Neuron (in vitro differentiated cells): ENCODE results near the gene LCA5L.
"Not testable (repeated sequence)": the region's sequence is repeated elsewhere in the genome, so short reads cannot be mapped to it uniquely, and the experiment has no call there.

ENCODE experiments used
- H2AFZ ChIP-seq: one replicate; pipeline ENCODE4 v1.6.1; 2013; ENCODE audit warnings: low read depth, mild to moderate bottlenecking, inconsistent platforms, low read length, moderate library complexity
- H3K27me3 ChIP-seq: one replicate; pipeline ENCODE4 v1.6.1; 2013; ENCODE audit warnings: low read length; ENCODE audit not compliant: insufficient read depth
- H3K36me3 ChIP-seq: one replicate; pipeline ENCODE4 v1.6.1; 2013; ENCODE audit warnings: low read length; ENCODE audit not compliant: insufficient read depth
- H3K4me1 ChIP-seq: one replicate; pipeline ENCODE4 v1.6.1; 2013; ENCODE audit warnings: low read length; ENCODE audit not compliant: insufficient read depth
- H3K4me3 ChIP-seq: 2 replicates; pipeline ENCODE4 v1.5.1; 2013; ENCODE audit warnings: mild to moderate bottlenecking, low read length, moderate library complexity
- H3K9me3 ChIP-seq: one replicate; pipeline ENCODE4 v1.6.1; 2013; ENCODE audit warnings: low read length

LCA5L gene

GRCh38 chr21:39377444-39378050 is 68.0 kb downstream of the LCA5L start:
- no peaks in the 10 kb centered on the region for H3K27me3 ChIP-seq
- no peak overlapping the region for H2AFZ ChIP-seq
- peaks cover 17% of the 10 kb centered on the region for H3K4me1 ChIP-seq
- H3K9me3 ChIP-seq, result no peaks in the 10 kb centered on the region
- no peak overlapping the region for H3K4me3 ChIP-seq
- no peaks in the 10 kb centered on the region for H3K36me3 ChIP-seq

GRCh38 chr21:39375446-39375845 is 70.1 kb downstream of the LCA5L start:
- Histone ChIP-seq H3K4me3 (no peak overlapping the region), H3K36me3 (no peaks in the 10 kb centered on the region), H3K9me3 (no peaks in the 10 kb centered on the region), H3K4me1 (peaks cover 8% of the 10 kb centered on the region), H2AFZ (no peak overlapping the region), H3K27me3 (no peaks in the 10 kb centered on the region)

GRCh38 chr21:39374046-39374445 is 71.5 kb downstream of the LCA5L start:
- H3K4me1 ChIP-seq, result peaks cover 6% of the 10 kb centered on the region

GRCh38 chr21:39373634-39374033 is 71.9 kb downstream of the LCA5L start:
- peaks cover 6% of the 10 kb centered on the region for H3K4me1 ChIP-seq
- H3K4me3 ChIP-seq, result no peak overlapping the region
- no peaks in the 10 kb centered on the region for H3K36me3 ChIP-seq
- H2AFZ ChIP-seq, result peak overlapping the region; percentile 90
- H3K9me3 ChIP-seq, result no peaks in the 10 kb centered on the region
- H3K27me3 ChIP-seq, result no peaks in the 10 kb centered on the region

More at GRCh38 chr21:39374046-39374445, 71.5 kb downstream of the LCA5L start:
- no peaks in the 10 kb centered on the region for H3K9me3 ChIP-seq
- peak overlapping the region; percentile 90 for H2AFZ ChIP-seq
- H3K27me3 ChIP-seq, result no peaks in the 10 kb centered on the region
- no peak overlapping the region for H3K4me3 ChIP-seq
- no peaks in the 10 kb centered on the region for H3K36me3 ChIP-seq

- H2AFZ ChIP-seq, H3K4me1 ChIP-seq, H3K27me3 ChIP-seq, H3K9me3 ChIP-seq, H3K4me3 ChIP-seq, H3K36me3 ChIP-seq: not testable (repeated sequence)
Observed at GRCh38 chr21:39369896-39370288, 75.7 kb downstream of the LCA5L start.

- no peak overlapping the region for H2AFZ ChIP-seq
- no peaks in the 10 kb centered on the region for H3K36me3 ChIP-seq
- no peaks in the 10 kb centered on the region for H3K9me3 ChIP-seq
- H3K27me3 ChIP-seq, result no peaks in the 10 kb centered on the region
- no peaks in the 10 kb centered on the region for H3K4me1 ChIP-seq
- no peak overlapping the region for H3K4me3 ChIP-seq
Observed at GRCh38 chr21:39367783-39368182, 77.8 kb downstream of the LCA5L start.

- Histone ChIP-seq H3K9me3 (no peaks in the 10 kb centered on the region), H3K27me3 (no peaks in the 10 kb centered on the region), H3K36me3 (no peaks in the 10 kb centered on the region), H3K4me3 (no peak overlapping the region), H2AFZ (no peak overlapping the region), H3K4me1 (no peaks in the 10 kb centered on the region)
Observed at GRCh38 chr21:39366563-39366962, 79.0 kb downstream of the LCA5L start.

GRCh38 chr21:39364949-39365348 is 80.6 kb downstream of the LCA5L start:
- Histone ChIP-seq H3K4me3 (no peak overlapping the region), H3K9me3 (no peaks in the 10 kb centered on the region), H3K36me3 (no peaks in the 10 kb centered on the region), H3K27me3 (no peaks in the 10 kb centered on the region), H3K4me1 (no peaks in the 10 kb centered on the region), H2AFZ (no peak overlapping the region)

- Histone ChIP-seq H3K4me3 (no peak overlapping the region), H3K27me3 (no peaks in the 10 kb centered on the region), H3K4me1 (no peaks in the 10 kb centered on the region), H3K36me3 (no peaks in the 10 kb centered on the region), H2AFZ (no peak overlapping the region), H3K9me3 (no peaks in the 10 kb centered on the region)
Observed at GRCh38 chr21:39363607-39364555, 81.7 kb downstream of the LCA5L start.

- no peak overlapping the region for H2AFZ ChIP-seq
- no peaks in the 10 kb centered on the region for H3K4me1 ChIP-seq
- no peaks in the 10 kb centered on the region for H3K9me3 ChIP-seq
- no peak overlapping the region for H3K4me3 ChIP-seq
- no peaks in the 10 kb centered on the region for H3K27me3 ChIP-seq
- no peaks in the 10 kb centered on the region for H3K36me3 ChIP-seq
Observed at GRCh38 chr21:39362733-39363132, 82.8 kb downstream of the LCA5L start.

- no peak overlapping the region for H3K4me3 ChIP-seq
- H3K27me3 ChIP-seq, result peaks cover 2% of the 10 kb centered on the region
Observed at GRCh38 chr21:39359382-39359781, 86.2 kb downstream of the LCA5L start.

More at GRCh38 chr21:39359382-39359781, 86.2 kb downstream of the LCA5L start:
- H2AFZ ChIP-seq, result no peak overlapping the region
- H3K4me1 ChIP-seq, result no peaks in the 10 kb centered on the region
- H3K9me3 ChIP-seq, result no peaks in the 10 kb centered on the region
- no peaks in the 10 kb centered on the region for H3K36me3 ChIP-seq
